Prostate gland (tissue), 2 donors: ENCODE results near the gene COL23A1.

Source experiments
- POLR2A ChIP-seq: fragments of 450-650 bp; IDR thresholded peaks from one replicate; pipeline ENCODE4 v1.6.1; 2016; ENCODE audit warnings: antibody characterized with exemption, mild to moderate bottlenecking
- TF ChIP-seq, protein P1 (sequence below), 4 experiments: fragments of 200-600 bp in 2 of 4; fragments of 450-650 bp in 2 of 4; sonication (generic) in 2 of 4; IDR thresholded peaks; 1 replicate in 3 of 4; 2 replicates in 1 of 4; pipeline ENCODE4 v1.5.1; 2016 to 2019; ENCODE audit warnings: antibody characterized with exemption in 4 of 4, mild to moderate bottlenecking in 2 of 4, moderate library complexity in 2 of 4

DNA sequence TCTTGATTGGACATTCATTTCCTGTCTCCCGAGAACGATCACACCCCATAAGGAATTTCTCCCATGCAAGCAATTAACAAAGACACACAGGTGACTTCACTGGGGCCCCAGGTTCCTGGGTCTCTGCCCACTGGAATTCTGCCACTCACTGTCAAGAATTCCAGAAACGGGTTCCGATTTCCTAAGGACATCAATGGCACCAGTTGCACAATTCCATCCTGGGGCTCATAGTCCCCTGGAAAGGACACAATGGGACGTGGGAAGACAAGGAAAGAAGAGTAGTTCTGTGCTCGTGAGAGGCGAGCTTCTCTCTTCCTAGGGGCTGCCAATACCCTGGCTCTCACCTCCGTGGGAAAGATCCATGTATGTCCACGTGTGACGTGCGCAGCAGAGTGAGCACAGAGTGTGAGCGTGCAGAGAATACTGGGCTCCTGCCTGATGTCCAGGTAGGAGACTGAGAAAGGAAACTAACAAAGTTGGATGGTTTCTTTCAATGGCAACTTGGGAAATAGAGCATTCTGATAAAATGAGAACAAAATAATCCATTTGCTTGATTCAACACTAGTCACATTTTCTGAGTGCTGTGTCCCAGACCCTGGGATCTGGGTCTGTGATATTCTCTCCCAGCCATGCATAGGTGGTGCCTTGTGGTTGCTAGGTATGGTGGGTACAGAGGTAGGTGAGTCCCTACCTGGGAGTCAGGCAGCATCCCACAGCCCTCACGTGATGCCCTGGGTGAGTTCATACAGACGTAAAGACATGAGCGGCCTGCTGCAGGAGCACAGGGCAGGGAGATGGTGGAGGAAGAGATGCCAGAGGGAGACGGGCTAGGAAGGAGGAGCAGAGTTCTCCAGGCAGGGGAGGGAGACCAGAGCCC, 159.8 kb downstream of the COL23A1 start:
- TF ChIP-seq, protein P1, sequence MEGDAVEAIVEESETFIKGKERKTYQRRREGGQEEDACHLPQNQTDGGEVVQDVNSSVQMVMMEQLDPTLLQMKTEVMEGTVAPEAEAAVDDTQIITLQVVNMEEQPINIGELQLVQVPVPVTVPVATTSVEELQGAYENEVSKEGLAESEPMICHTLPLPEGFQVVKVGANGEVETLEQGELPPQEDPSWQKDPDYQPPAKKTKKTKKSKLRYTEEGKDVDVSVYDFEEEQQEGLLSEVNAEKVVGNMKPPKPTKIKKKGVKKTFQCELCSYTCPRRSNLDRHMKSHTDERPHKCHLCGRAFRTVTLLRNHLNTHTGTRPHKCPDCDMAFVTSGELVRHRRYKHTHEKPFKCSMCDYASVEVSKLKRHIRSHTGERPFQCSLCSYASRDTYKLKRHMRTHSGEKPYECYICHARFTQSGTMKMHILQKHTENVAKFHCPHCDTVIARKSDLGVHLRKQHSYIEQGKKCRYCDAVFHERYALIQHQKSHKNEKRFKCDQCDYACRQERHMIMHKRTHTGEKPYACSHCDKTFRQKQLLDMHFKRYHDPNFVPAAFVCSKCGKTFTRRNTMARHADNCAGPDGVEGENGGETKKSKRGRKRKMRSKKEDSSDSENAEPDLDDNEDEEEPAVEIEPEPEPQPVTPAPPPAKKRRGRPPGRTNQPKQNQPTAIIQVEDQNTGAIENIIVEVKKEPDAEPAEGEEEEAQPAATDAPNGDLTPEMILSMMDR (IDR thresholded peaks at IDR 0.05) = no peak
- no peak for TF ChIP-seq POLR2A
